Liver (tissue), 3 donors: ENCODE results near the gene CDKL1.

ENCODE experiments used
- CTCF ChIP-seq: fragments of 150-350 bp; IDR thresholded peaks from 2 replicates; pipeline ENCODE4 v1.5.1; 2017; ENCODE audit warnings: improper control_type of control experiment, low read depth, low read length; ENCODE audit not compliant: missing input control
- EGR1 ChIP-seq, 2 donors: IDR thresholded peaks; 2 replicates each; pipeline ENCODE4 v1.6.1; 2016 to 2018; ENCODE audit warnings: antibody characterized with exemption in 2 of 2, low read depth in 2 of 2
- GABPA ChIP-seq, 2 donors: IDR thresholded peaks in 1 of 2; conservative IDR thresholded peaks in 1 of 2; 2 replicates each; pipeline ENCODE4 v1.6.1; 2016; ENCODE audit warnings: antibody characterized with exemption in 2 of 2, mild to moderate bottlenecking in 1 of 2, moderate library complexity in 1 of 2
- MAX ChIP-seq: IDR thresholded peaks from 2 replicates; pipeline ENCODE4 v1.6.1; 2016; ENCODE audit warnings: antibody characterized with exemption
- RAD21 ChIP-seq, 2 donors: IDR thresholded peaks; 2 replicates each; pipeline ENCODE4 v1.6.1; 2016; ENCODE audit warnings: antibody characterized with exemption in 2 of 2, mild to moderate bottlenecking in 2 of 2
- REST ChIP-seq: IDR thresholded peaks from 2 replicates; pipeline ENCODE4 v1.6.1; 2016; ENCODE audit warnings: antibody characterized with exemption, mild to moderate bottlenecking
- donor health status: healthy.
- donor health status: healthy.

- TF ChIP-seq CTCF (no peak), REST (no peak), EGR1 (IDR thresholded peaks at IDR 0.05; ENCODE audit: low read depth in 2 of 2) (no peak), RAD21 (IDR thresholded peaks at IDR 0.05) (no peak), MAX (no peak), GABPA (IDR thresholded peaks at IDR 0.05 in 1 of 2, conservative IDR thresholded peaks at IDR 0.05 in 1 of 2) (no peak)
Measured at GRCh38 chr14:50339178-50339804, 57.4 kb downstream of the CDKL1 start.
